HG03457 (cell line): Measurements from ENCODE around the gene RPS10.
"Not testable (repeated sequence)": the region's sequence is repeated elsewhere in the genome, so short reads cannot be mapped to it uniquely, and the experiment has no call there.

ENCODE experiments used
- ATAC-seq: cut with Tn5 transposase; IDR thresholded peaks from one replicate; pipeline ENCODE4 v1.9.1; 2021; ENCODE audit warnings: moderate number of reproducible peaks; ENCODE audit not compliant: unreplicated experiment

The RPS10 gene

DNA sequence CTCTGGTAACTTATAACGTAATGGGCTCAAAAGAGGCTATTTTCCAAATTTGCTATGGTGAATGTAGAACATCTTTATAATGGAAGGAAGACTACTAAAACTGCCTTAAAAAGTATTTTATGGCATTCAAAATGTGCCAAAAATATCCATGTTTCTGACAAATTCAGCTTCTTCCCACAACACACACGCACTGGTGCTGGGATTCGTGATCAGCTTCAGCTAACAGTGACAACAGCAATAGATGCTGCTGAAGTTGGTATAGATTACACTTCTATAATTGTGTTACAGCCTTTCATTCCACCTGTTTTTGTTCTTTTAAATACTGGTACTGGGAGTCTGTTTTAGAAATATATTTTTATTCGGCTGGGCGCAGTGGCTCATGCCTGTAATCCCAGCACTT is 52.4 kb downstream of the RPS10 start:
- ATAC-seq, result no peak

- ATAC-seq, result not testable (repeated sequence)
Measured at GRCh38 chr6:34371865-34372264, 54.0 kb downstream of the RPS10 start.

GRCh38 chr6:34370361-34370760 is 55.5 kb downstream of the RPS10 start:
- no peak for ATAC-seq

DNA sequence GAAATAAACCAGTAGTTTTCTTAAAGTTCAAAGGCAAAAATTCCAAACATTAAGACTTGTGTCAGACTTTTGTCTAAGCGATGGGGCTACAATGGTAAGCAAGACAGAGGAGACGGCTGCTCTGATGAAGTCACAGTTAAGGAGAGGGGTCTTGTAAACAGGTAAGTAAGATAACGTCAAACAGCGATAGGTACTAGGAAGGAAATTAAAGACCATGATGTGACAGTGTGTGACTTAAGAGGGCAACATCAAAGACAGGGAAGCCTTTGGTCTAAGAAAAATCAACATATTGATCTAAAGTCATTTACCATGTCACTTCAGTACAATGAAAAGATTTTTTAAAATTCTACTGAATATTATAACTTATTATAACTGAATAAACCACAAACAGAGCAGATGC is 56.5 kb downstream of the RPS10 start:
- ATAC-seq, result no peak
